OCI-LY3 (cell line): ENCODE data around the gene A3GALT2.

Experiments
- EZH2phosphoT487 ChIP-seq: fragments of 200-600 bp; shearing (Covaris generic); IDR thresholded peaks from 2 replicates; pipeline ENCODE4 v1.6.1; 2018; ENCODE audit warnings: antibody characterized with exemption, mixed run types, low read depth
- TF ChIP-seq, protein P1 (sequence below): fragments of 200-600, 300-600 bp; sonication (generic); IDR thresholded peaks from 2 replicates; pipeline ENCODE4 v1.5.1; 2014; ENCODE audit warnings: antibody characterized with exemption, low read length, low read depth

DNA sequence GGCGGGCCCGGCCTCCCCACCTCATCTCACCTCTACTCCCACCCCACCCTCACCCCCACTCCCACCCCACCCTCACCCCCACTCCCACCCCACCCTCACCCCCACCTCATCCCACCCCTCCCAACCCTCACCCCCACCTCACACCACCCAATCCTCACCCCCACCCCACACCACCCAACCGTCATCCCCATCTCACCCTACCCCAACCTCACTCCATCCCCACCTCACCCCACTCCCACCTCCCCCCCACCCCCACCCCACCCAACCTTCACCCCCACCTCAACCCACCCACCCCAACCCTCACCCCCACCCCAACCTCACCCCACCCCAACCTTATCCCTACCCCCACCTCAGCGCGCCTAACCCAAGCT lies 13.4 kb downstream of the A3GALT2 start:
- TF ChIP-seq, protein P1, sequence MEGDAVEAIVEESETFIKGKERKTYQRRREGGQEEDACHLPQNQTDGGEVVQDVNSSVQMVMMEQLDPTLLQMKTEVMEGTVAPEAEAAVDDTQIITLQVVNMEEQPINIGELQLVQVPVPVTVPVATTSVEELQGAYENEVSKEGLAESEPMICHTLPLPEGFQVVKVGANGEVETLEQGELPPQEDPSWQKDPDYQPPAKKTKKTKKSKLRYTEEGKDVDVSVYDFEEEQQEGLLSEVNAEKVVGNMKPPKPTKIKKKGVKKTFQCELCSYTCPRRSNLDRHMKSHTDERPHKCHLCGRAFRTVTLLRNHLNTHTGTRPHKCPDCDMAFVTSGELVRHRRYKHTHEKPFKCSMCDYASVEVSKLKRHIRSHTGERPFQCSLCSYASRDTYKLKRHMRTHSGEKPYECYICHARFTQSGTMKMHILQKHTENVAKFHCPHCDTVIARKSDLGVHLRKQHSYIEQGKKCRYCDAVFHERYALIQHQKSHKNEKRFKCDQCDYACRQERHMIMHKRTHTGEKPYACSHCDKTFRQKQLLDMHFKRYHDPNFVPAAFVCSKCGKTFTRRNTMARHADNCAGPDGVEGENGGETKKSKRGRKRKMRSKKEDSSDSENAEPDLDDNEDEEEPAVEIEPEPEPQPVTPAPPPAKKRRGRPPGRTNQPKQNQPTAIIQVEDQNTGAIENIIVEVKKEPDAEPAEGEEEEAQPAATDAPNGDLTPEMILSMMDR = no peak
- no peak for TF ChIP-seq EZH2phosphoT487
